GM12874 (cell line): ENCODE data around the gene TNFRSF11A.

Experiments used
- TF ChIP-seq, protein P1 (sequence below): IDR thresholded peaks from 2 replicates; pipeline ENCODE4 v1.5.1; 2011; ENCODE audit warnings: low read depth, mild to moderate bottlenecking, control low read depth, low read length, moderate library complexity; ENCODE audit not compliant: insufficient read depth

TNFRSF11A gene

GRCh38 chr18:62338446-62339105, 13.5 kb downstream of the TNFRSF11A start:
- TF ChIP-seq, protein P1, sequence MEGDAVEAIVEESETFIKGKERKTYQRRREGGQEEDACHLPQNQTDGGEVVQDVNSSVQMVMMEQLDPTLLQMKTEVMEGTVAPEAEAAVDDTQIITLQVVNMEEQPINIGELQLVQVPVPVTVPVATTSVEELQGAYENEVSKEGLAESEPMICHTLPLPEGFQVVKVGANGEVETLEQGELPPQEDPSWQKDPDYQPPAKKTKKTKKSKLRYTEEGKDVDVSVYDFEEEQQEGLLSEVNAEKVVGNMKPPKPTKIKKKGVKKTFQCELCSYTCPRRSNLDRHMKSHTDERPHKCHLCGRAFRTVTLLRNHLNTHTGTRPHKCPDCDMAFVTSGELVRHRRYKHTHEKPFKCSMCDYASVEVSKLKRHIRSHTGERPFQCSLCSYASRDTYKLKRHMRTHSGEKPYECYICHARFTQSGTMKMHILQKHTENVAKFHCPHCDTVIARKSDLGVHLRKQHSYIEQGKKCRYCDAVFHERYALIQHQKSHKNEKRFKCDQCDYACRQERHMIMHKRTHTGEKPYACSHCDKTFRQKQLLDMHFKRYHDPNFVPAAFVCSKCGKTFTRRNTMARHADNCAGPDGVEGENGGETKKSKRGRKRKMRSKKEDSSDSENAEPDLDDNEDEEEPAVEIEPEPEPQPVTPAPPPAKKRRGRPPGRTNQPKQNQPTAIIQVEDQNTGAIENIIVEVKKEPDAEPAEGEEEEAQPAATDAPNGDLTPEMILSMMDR = no peak

DNA sequence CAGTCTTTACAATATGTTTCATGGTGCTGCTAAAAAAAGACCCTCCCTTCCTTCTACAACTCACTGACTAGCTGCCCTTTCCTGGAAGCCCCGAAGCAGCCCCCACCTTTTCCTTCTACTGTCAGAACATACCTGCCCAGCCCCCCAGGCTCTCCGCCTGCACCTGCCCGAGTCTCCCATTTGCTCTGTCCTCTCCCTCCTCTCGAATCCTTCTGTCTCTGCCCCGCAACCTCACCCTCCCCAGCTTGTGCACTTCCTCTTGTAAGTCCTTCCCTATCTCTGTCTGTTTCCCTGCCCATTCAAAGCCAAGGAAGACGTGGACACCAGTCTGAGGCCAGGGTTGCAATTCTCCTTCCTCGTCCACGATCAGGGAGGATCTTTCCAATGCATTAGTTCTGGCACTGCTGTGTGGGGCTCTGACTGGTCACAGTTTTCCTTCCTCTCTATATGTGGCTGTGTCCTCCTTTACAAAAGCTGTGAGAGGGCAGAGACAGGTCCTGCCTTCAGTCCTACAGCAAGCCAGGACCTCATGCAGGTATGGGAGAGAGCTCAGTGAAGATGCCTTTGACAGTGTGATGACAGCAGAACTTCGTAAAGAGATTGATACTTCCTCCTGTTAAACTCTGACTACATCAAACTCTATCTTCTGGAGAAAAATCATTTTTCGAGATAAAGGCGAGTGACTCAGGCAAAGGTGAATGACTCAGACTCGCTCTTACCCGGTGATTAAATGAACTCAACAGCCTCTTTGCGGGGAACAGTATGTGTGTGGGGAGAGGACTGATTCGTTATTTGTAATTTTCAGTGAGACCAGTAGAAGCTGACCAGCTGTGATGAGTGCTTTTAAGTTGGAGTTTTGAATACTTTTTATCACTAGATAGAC, 14.2 kb downstream of the TNFRSF11A start:
- TF ChIP-seq, protein P1 = no peak

DNA sequence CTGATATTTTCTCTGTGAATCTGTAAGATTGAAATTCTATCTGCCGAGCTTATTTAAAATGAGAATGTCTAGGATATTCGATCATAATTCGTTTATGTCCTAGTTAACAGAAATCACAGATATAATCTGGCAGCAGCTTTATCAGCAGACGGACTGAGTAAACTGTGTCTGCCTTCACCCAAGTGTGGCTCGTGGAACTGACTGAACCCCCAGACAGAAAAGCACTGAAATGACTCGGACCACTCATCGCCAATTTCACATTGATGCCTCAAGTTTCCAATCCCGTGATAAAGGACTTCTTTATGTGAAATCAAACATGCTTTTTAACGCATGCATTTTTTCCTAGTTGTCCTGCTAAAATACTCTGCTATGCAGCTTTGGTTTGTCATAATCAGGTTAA, 15.9 kb downstream of the TNFRSF11A start:
- TF ChIP-seq, protein P1 = no peak

DNA sequence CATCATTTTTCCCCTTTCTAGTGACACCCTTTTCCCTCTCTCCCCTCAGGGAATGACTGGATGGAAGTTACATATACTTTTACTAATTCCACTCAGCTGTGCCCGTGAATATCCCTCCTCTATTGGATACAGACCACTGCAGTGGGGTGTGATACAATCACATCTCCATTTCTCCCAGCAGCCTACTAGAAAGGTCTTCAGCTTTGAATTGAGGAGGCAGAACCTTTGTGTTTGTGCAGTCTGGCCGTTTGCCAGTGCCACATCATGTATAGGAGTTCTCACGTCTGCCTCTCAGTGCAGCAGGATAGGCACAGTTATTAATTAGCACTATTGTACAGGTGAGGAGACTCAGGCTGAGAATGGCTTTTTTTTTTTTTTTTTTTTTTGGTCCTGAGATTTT, 16.4 kb downstream of the TNFRSF11A start:
- TF ChIP-seq, protein P1 = no peak

DNA sequence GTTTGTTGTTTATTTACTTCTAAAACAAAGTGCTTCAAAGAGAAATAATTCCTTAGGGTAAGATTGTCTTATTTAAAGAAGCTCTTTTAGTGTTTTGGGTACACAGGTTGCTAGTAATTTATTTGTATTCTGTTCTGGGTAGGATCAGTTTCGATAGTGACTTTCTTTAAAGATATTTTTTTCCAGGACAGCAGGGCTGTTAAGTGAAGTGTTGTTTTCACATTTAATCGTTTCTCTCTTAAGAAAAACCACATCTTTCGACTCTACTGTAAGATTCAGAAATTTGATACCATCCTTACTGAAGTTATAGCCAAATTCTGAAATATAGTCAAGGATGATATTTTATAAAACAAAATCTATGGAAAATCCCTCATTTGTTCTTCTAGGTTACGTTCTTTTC, 17.8 kb downstream of the TNFRSF11A start:
- TF ChIP-seq, protein P1 = no peak

DNA sequence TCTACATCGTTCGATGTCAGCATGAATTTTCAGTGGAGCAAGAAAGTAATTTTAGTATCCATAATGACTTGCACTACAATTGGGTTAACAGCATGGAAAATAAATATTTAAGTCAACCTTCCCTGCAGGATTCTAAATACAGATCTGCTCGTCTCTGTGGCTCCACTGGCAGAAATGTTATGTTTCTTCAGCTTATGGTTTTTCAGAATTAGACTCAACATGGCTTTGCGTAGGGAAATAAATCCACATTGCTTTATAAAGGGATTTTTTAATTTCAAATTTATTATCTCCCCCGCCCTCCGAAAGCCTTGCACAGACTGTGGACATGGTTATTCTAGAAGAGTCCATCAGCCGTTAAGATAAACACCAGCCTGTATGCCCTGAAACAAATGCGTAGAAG, 18.2 kb downstream of the TNFRSF11A start:
- TF ChIP-seq, protein P1 = no peak

DNA sequence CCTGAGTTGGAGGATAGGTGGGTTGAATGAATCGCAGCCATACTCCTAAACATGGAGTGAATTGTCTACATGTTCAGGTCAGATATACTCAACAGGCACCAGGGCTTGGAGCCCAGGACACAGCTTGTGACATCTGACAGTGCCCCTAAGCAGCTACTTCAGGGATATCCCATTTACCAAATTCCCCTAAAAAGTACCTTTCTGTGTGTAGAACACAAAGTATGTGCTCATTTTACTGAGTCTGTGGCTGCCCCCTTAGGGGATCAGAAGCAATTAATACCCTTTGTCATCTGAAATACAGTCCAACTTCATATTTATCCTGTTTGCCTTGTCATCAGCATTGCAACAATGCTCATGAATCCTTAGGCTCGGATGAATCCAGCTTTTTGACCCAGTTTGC, 20.8 kb downstream of the TNFRSF11A start:
- TF ChIP-seq, protein P1 = no peak
